Neural progenitor cell (in vitro differentiated cells): Measurements from ENCODE around the gene AP1M1.

Source experiments
- EZH2 ChIP-seq: fragments of 200-600 bp; sonication (generic); IDR thresholded peaks from 2 replicates; pipeline ENCODE4 v1.6.1; 2017; ENCODE audit warnings: antibody characterized with exemption, mild to moderate bottlenecking, moderate library complexity
- EZH2phosphoT487 ChIP-seq: fragments of 200-600 bp; sonication (generic); IDR thresholded peaks from 2 replicates; pipeline ENCODE4 v1.6.1; 2017; ENCODE audit warnings: antibody characterized with exemption
- TF ChIP-seq, protein P1 (sequence below): fragments of 200-600 bp; sonication (generic); IDR thresholded peaks from 2 replicates; pipeline ENCODE4 v1.5.1; 2017; ENCODE audit warnings: antibody characterized with exemption, mild to moderate bottlenecking

DNA sequence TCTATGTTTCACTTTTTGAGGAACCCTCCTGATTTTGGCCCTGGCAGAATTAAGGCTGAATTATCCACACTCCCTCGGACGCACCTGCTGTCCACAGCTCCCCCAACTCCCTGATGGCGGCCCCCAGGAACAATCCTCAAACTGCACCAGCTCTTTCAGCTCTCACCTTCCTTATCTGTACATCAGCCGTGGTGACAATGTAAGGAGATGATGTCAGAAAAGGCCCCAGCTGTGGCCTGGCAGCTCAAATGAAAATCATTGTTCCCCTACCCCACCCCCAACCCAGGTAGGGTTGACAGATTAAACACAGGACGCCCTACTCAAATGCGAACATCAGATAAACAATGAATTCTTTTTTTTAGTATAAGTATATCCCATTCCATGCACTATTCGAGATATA, 91.9 kb downstream of the AP1M1 start:
- TF ChIP-seq, protein P1, sequence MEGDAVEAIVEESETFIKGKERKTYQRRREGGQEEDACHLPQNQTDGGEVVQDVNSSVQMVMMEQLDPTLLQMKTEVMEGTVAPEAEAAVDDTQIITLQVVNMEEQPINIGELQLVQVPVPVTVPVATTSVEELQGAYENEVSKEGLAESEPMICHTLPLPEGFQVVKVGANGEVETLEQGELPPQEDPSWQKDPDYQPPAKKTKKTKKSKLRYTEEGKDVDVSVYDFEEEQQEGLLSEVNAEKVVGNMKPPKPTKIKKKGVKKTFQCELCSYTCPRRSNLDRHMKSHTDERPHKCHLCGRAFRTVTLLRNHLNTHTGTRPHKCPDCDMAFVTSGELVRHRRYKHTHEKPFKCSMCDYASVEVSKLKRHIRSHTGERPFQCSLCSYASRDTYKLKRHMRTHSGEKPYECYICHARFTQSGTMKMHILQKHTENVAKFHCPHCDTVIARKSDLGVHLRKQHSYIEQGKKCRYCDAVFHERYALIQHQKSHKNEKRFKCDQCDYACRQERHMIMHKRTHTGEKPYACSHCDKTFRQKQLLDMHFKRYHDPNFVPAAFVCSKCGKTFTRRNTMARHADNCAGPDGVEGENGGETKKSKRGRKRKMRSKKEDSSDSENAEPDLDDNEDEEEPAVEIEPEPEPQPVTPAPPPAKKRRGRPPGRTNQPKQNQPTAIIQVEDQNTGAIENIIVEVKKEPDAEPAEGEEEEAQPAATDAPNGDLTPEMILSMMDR = no peak
- TF ChIP-seq EZH2 (no peak), EZH2phosphoT487 (no peak)
